Left ventricle myocardium inferior (tissue), 1 donor: ENCODE results near the gene HOMER3. TPM values are rescaled to one million over a fixed set of nuclear protein-coding genes. Genes with fewer than 3 reads are reported as not detected.
A peak's percentile ranks its signal among the peaks of the same experiment; 100 is the strongest.

Source experiments
- DNase-seq: peaks from one replicate; pipeline ENCODE4 v3.0.0-alpha.2; 2020
- H3K27ac ChIP-seq: fragments of 200-600 bp; replicated peaks from 2 replicates; pipeline ENCODE4 v1.8.0; 2021
- H3K27me3 ChIP-seq: fragments of 200-600 bp; 2 replicates; pipeline ENCODE4 v1.8.0; 2021; ENCODE audit warnings: low read depth
- H3K36me3 ChIP-seq: fragments of 200-600 bp; 2 replicates; pipeline ENCODE4 v1.8.0; 2021
- H3K4me1 ChIP-seq: fragments of 200-600 bp; 2 replicates; pipeline ENCODE4 v1.8.0; 2021
- H3K4me3 ChIP-seq: fragments of 200-600 bp; 2 replicates; pipeline ENCODE4 v1.8.0; 2021; ENCODE audit warnings: mild to moderate bottlenecking, moderate library complexity
- H3K9me3 ChIP-seq: fragments of 200-600 bp; replicated peaks from 2 replicates; pipeline ENCODE4 v1.8.0; 2021
- intact Hi-C: fragments of 100-400 bp; cut with micrococcal nuclease; formaldehyde crosslinking; loops from one replicate; pipeline ENCODE4 v1.11.0; 2022
- long read RNA-seq: library from polyadenylated mRNA; unstranded; transcript quantifications from one replicate; pipeline ENCODE4 v2.0.0, GENCODE V29; 2021
- total RNA-seq: library from RNA; stranded (reverse); fragmentation: NEBNext Ultra II Directional; extraction: Animal tissue kit (Norgen Biotek cat#: 25700); gene quantifications from one replicate; pipeline ENCODE4 v1.2.1, GENCODE V29; 2021
- TF ChIP-seq, protein P1 (sequence below): fragments of 200-600 bp; IDR thresholded peaks from 2 replicates; pipeline ENCODE4 v1.8.0; 2021; ENCODE audit warnings: antibody characterized with exemption, mild to moderate bottlenecking, borderline replicate concordance
- donor health status: DM: no; HTN: yes; CAD: no; lungs with severe emphysema.

Gene HOMER3
- 14.7 TPM for total RNA-seq
- long read RNA-seq, transcript HOMER3-202 (10 exons, 1,557 nt) = major isoform, 23 of 41 reads
- long read RNA-seq, partial matches to known transcripts = 6 of 41 reads
- long read RNA-seq, other reads (novel, unspliced or antisense) = 12 of 41 reads

DNA sequence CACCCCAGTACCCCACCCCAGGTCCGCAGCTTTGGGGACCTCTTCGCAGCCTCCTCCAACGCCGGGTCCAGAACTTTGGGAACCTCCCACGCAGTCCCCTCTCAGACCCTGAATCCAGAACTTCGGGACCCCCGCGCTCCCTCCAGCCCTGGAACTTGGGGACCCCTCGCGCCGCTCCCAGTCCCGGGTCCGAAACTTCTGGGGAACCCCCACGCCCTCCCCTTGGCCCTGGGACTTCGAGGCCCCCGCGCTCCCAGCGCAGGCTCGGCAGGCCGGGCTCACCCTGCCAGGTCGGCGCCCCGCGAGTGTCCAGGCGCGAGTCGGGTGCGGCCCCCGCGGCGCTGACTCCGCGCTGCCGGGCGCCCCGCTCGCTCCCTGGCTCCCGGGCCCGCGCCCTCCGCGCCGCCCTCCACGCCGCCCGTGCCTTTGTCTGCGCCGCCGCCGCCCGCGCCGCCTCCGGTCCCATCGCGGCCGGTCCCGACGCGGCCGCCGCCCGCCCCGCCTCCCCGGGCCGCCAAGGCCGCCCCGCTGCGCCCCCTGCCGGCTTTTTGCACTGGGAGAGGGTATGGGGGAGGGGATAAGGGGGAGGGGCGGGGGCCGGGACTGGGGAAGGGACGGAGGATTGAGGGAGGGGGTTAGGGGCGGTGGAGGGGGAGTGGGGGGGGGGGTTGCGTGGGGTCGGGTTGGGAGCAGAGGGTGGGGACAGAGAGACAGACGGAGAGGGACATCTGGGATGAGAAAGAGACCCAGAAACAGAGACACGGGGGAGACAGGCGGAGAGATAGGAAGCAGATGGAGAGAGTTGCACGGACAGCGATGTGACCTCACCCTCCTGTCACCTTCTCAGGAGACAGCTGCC is at the start of gene HOMER3:
Gene HOMER3, minus strand, starts transcription at position 449 of the 859 bp plus-strand sequence. CDS start 2,235 bp downstream, outside the sequence.
- DNase-seq = peak; percentile 85
- TF ChIP-seq, protein P1, sequence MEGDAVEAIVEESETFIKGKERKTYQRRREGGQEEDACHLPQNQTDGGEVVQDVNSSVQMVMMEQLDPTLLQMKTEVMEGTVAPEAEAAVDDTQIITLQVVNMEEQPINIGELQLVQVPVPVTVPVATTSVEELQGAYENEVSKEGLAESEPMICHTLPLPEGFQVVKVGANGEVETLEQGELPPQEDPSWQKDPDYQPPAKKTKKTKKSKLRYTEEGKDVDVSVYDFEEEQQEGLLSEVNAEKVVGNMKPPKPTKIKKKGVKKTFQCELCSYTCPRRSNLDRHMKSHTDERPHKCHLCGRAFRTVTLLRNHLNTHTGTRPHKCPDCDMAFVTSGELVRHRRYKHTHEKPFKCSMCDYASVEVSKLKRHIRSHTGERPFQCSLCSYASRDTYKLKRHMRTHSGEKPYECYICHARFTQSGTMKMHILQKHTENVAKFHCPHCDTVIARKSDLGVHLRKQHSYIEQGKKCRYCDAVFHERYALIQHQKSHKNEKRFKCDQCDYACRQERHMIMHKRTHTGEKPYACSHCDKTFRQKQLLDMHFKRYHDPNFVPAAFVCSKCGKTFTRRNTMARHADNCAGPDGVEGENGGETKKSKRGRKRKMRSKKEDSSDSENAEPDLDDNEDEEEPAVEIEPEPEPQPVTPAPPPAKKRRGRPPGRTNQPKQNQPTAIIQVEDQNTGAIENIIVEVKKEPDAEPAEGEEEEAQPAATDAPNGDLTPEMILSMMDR = peak; percentile 36
- Histone ChIP-seq H3K4me1 (peaks cover 20% of the 10 kb centered on the region), H3K4me3 (peak within 1 kb of the TSS; percentile 78), H3K27me3 (no peaks in the 10 kb centered on the region), H3K36me3 (peaks cover 6% of the 10 kb centered on the region), H3K9me3 (no peaks in the 10 kb centered on the region), H3K27ac (peak within 1 kb of the TSS; percentile 47)
- intact Hi-C loops = no loop called here

DNA sequence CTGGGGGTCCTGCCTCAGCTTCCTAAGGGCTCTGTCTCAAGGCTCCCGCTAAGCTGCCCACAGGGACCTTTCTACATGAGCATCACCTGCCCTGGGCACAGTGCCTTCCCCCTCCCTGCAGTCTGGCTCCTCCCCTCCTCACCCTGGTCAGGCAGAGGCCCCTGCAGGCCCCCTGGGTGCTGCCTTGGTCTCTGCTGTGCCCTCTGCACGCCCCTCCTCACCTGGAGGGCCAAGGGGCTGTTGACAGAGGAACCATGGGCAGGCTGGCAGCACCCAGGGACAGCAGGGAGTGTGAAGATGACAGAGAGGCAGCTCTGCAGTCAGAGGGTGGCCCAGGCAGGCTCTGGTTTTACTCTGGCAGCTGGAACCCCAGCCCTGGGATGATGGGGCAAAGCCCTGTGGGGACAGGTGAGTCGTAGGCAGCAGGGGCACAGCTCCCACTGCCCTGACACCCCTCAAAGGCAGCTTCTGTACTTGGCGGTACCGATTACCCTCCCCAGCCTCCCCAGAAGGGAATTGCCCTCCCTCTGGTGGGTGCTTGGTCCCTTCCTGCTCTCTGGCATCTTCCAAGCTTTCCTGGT is 49.2 kb upstream of the HOMER3 start:
- Histone ChIP-seq H3K9me3 (no peaks in the 10 kb centered on the region), H3K36me3 (peaks cover 33% of the 10 kb centered on the region), H3K27me3 (no peaks in the 10 kb centered on the region), H3K4me1 (peaks cover 16% of the 10 kb centered on the region), H3K4me3 (no peak overlapping the region), H3K27ac (no peak overlapping the region)
- intact Hi-C loops = no loop called here
- TF ChIP-seq, protein P1 = no peak
- no peak for DNase-seq

DNA sequence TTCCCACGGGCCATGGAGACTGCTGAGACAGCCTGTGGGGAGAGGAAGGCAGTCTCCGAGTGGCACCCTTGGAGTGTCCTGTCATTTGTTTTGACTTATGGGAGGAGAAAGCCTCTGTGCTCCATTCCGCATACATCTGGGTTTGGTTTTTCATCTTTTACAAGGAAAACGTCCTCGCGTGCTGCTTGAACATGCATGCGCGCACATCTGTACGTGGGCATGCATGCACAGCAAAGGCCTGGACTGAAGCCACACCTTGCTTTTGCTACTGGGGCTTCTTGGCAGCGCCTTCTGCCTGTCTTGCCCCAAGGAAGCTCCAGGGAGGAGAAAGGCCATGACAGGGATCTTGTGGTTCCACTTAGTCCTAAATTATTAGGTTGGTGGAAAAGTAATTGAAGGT is 48.3 kb upstream of the HOMER3 start:
- no peak for DNase-seq
- Histone ChIP-seq H3K4me1 (peaks cover 16% of the 10 kb centered on the region), H3K4me3 (no peak overlapping the region), H3K27ac (no peak overlapping the region), H3K36me3 (peaks cover 24% of the 10 kb centered on the region), H3K9me3 (no peaks in the 10 kb centered on the region), H3K27me3 (no peaks in the 10 kb centered on the region)
- intact Hi-C loops = no loop called here
- TF ChIP-seq, protein P1 = no peak

DNA sequence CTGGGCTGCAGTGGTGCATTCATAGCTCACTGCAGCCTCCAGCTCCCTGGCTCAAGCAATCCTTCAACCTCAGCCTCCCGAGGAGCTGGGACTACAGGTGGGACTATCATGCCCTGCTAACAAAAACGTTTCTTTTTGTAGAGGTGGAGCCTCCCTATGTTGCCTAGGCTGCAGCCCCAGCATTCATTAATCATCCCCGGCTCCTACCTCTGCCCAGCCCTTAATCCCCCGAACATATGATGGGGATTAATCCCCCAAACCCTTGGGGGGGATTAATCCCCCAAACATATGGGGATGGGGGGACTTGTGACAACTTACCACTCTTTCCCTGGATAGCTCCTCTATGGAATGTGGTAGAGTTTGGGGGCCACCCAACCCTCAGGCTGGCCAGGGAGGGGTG is 46.4 kb upstream of the HOMER3 start:
- H3K27ac ChIP-seq = no peak overlapping the region
- no peak overlapping the region for H3K4me3 ChIP-seq
- TF ChIP-seq, protein P1 = no peak
- peaks cover 11% of the 10 kb centered on the region for H3K27me3 ChIP-seq
- no peak for DNase-seq
- no peaks in the 10 kb centered on the region for H3K9me3 ChIP-seq
- peaks cover 16% of the 10 kb centered on the region for H3K4me1 ChIP-seq
- H3K36me3 ChIP-seq = peaks cover 6% of the 10 kb centered on the region
- intact Hi-C loops = no loop called here

- TF ChIP-seq, protein P1 = no peak
- H3K4me1 ChIP-seq = peaks cover 6% of the 10 kb centered on the region
- intact Hi-C loops = no loop called here
- H3K4me3 ChIP-seq = no peak overlapping the region
- H3K27me3 ChIP-seq = peaks cover 13% of the 10 kb centered on the region
- peak overlapping the region; percentile 46 for H3K27ac ChIP-seq
- no peaks in the 10 kb centered on the region for H3K36me3 ChIP-seq
- H3K9me3 ChIP-seq = no peaks in the 10 kb centered on the region
- no peak for DNase-seq
Measured at GRCh38 chr19:18985257-18985656, 44.2 kb upstream of the HOMER3 start.
